CD4-positive, alpha-beta T cell treated with Interleukin-17A for 1 hour (primary cell): ENCODE results near the gene TCF7L2.

Experiments used
- DNase-seq: peaks from one replicate; pipeline ENCODE4 v3.0.0-alpha.2; 2020

TCF7L2 gene

DNA sequence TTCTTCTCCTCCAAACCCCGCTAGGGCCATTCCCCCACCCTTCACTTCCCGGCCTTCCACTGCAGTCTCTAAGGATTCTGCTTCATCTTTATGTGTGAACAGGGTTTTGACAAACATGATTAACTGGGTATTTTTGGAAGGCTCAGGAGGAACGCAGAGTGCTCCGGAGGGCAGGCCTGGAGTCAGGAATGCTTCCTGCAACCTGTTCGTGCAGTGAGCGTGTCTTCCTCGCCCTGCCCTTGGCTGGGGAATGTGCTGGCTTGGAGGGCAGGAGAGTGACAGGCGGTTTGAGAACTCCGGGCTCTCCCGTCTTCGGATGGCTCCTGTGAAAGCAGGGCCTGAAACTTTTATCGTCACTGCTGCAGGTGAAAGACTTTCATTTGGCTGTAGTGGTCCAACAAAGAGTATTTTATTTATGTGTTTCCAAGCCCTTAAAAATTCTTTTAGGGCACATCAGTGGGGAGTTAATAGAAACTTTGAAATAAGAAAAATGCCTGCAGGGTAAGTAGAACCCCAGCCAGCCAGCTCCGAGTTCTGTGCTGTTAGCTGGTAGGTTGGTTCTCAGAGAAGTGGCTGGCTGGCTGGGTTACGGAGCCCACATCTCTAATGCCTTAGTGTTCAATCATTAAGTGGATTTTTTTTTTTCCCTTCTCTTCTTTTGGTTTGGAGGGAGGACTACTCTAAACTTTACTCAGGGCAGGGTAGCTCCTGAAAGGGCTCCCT, 51.0 kb downstream of the TCF7L2 start:
- DNase-seq, result no peak

DNA sequence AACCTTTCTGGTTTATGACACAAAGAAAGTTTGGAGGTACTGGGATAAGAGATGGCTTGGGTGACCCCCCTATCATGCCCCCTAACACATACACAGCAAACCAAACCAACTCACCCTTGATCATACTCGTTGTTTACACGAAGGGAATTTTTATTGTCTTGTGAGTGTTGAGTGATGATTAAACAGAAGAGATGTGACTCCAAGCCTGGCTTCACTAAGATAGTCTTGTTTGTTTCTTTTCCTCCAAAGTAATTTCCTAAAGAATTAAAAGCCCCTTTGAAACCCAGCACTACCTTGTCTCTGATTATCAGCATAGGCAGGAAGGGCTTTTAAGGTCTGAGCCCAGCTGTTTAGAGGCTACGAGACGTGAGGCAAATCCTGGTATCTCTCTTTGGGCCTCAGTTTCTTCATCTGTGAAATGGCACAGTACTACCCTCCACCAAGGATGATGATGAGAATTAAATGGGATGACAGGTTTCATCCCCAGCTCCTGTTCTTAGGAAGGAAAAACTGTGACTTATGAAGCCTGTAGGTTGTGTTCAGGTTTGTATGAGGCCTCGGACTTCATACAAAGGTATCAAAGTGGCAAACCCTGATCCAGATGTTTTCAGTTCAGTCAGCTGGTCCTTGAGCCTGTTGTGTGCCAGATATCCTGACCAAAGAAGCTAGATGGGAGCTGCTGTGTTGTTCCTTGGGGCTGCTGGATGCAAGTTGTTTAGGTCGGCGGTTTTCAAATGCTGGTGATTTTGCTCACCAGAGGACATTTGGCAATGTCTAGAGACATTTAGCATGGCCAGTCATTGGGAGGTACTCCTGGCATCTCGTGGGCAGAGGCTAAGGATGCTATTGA, 51.8 kb downstream of the TCF7L2 start:
- no peak for DNase-seq

DNA sequence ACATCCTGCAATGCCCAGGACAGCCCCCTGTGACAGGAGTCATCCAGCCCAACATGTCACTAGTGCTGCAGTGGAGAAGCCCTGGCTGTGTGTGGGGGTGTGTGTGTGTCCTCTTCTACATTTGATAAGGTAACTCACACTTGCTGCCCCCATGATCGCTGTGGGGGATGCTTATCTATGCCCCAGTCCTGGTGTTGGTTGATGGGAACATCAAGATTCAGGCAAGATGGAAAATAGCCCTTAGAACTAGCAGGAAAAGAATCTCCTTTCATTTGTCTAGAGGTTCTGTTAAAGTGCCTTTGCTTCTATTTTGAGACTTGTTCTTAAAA, 52.4 kb downstream of the TCF7L2 start:
- no peak for DNase-seq

DNA sequence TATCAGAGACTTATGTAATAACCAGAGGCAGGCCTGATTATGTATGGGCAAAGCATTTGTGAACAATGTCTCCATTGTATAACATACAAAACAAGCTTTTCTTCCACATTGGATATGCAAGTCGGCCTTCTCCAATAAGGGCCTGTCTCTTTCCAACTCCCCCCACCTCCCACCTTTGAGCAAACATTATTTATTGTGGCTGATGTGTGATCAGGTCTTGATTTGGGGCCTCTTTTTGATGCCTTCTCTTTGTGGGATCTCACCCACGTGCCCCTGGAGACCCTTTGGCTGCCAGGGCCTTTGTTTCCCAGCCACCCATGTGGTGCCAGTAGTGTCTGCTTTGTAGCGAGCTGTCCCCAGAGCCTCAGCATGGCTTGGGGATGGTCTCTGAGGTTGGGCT, 53.0 kb downstream of the TCF7L2 start:
- no peak for DNase-seq

DNA sequence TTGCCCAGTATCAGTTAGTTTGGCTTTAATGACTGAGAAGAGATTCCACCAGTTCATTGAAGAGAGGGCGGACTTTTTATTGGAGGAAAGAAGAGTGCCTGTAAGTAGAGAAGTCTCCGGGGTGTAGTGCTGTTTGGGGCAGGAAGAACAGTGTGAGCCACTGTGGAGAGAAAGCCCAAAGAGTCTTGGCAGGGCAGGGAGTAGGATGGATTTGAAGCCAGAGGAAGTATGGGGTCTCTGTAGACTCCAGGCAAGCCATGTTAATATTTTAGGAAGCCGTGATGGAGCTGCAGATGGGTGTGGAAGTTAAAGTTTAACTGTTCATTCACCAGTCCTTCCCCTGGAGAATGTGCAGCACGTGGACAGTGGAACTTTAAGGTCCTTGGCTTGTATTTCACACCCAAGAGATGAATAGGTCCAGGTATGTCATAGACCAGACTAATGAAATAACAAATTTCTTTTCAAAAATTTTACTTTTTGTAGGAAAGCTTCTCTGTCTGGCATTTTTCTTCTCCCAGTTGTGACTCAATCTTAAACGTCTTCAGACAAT, 54.1 kb downstream of the TCF7L2 start:
- no peak for DNase-seq

DNA sequence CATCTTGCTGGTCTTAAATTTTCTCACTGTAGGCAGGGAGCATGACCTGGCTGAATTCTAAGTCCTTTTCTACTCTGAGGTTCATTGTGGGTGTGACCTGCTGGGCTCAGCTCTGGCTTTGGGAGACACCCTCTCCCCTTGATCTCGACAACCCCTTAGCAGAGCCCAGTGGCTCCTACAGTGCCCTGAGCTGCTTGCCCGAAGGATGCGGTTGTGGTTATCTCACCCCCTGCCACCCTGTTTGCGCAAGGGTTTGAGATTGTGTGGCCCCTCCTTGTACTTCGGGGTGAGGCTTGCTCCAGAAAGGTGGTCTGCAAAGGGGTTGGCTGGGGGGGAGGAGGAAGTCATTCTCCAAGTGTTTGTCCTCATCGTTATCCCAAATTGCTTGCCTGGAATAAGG, 55.3 kb downstream of the TCF7L2 start:
- peak; percentile 11 for DNase-seq

DNA sequence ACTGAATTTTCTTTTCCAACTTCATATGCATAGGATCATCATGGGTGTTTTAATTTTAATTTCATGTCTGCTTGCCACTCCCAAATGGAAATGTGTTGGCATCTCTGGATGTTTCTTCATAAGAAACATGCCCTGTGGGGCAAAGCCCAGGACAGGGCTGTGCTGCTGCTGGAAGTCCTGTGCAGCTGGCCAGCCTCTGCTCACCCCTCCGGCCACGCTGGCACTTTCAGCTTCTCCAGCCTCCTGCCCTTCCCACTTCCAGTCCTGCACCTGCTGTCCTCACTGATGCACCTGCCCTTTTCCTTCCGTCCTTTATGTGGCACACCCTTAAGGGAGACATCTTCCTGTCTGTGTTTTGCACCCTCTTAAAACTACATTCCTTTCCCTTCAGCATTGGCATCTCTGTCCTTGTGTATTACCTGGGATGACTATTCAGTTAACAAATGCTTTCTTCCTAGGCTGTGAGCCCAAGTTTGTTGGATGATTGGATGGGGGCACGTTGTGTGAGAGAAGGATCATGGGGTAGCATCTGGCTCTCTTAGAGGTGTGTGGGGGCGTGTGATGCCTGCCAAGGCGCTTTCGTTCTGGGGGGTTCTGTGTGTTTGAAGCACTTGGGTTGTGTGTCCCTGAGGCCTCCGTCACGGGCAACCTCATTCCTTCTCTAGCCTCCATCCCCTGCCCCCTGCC, 56.8 kb downstream of the TCF7L2 start:
- DNase-seq, result no peak

DNA sequence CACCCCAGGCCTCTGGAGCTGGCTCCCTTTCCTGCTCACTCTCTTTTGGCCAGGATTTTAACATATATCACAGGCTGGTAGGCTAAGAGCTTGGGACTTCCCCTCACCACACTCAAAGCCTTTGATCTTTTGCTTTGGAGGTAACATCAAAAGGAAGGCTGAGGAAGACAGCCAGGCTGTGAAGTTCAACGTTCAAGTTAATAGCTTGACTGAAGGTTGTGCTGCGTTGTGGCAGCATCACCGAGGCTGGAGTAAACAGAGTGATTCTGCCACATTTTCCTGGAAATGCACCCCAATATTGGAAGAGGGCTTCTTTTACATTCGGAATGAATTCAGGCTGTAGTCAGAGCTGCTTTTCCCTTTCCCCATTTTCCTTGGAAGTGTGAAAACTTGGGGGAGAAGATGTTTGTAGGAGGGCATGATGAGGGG, 57.3 kb downstream of the TCF7L2 start:
- peak; percentile 73 for DNase-seq

DNA sequence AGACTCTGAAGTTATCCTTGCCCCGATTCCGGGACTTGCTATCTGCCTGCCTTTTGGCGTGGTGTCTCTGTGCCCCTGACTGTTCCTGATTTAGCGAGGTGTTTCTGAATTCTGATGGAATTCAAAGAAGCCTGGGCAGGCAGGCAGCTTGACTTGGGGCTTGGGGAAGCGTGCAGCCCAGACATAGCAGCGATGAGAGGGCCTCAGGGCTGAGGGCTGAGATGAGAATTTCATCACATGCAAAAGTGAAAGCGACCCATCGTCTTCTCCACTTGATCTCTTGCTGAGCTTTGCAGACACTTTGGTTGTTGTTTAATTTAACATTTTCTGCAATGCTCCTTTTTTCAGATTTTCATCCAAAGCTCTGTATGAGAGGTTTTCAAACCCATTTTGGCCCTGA, 57.8 kb downstream of the TCF7L2 start:
- DNase-seq, result no peak

DNA sequence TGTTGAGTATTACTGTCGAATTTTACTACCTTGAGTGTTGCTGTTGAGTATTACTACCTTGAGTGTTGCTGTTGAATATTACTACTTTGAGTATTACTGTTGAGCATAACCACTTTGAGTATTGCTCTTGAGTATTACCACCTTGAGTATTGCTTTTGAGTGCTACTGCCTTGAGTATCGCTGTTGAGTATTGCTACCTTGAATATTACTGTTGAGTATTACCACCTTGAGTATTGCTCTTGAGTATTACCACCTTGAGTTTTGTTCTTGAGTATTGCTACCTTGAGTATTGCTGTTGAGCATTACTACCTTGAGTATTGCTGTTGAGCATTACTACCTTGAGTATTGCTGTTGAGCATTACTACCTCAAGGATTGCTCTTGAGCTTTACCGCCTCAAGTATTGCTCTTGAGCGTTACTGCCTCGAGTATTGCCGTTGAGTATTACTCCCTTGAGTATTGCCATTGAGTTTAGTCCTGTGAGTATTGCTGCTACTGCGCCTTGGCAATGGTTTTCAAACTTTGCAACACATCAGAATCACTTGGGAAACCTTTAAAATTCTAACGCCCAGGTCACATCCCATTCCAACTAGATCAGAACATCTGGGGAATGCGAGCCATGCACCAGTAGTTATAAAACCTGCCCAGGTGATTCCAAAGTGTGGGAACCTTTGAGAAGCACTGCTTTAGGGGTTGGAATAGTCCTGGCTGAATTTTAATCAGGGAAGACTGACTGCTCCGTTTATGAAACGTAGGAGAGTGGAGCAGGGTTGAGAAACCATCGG, 61.7 kb downstream of the TCF7L2 start:
- no peak for DNase-seq

DNA sequence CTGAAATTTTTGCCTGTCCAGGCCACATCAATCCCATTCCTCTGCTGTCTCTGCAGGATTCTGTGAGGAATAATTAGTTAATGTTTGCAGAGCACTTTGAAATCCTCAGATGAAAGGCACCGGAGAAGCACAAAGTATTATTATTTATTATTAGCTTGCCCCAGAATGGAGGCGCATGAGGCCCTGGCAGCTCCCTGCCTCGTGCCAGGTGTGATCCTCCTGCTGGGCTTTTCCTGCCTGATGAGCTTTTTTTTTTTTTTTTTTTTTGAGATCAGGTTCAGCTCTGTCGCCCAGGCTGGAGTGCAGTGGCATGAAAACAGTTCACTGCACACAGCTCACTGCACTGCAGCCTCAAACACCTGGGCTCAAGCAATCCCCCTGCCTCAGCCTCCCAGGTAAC, 65.2 kb downstream of the TCF7L2 start:
- no peak for DNase-seq

DNA sequence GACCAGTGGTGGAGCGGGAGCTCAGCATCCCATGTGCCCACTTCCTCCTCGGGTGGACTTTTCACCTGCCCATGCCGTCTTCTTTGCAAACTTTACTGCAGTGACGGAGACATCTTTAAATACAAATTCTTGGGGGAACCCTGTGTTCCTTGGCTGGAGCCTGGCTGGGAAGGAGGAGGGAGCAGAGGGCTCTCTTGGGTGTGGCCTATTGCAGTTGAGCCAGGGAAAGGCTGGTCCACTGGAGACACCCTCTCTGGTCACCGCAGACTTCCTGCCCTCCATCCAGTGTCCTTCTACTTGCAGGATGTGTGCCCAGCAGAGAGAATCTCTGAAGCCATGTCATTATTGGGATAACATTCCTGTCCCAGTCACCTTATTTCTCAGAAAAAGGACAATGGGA, 67.3 kb downstream of the TCF7L2 start:
- no peak for DNase-seq

DNA sequence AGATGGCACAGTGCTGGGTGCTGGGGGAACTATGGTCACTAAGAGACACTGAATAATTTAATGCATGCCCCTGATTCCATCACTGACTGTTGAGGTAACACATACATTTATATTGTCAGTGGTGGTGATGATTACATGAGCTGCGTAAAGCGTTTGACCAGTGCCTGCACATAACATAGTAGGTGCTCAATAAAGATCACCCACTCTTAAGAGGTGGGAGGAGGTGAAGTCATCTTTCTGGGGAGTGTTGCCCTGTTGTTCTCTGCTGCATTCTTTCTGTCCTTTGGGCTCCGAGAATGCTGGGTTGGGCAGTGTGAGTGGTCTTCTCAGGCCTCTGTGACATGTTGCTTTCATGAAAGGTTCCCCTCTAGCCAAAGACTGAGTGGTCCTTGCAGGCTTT, 68.0 kb downstream of the TCF7L2 start:
- DNase-seq, result no peak

DNA sequence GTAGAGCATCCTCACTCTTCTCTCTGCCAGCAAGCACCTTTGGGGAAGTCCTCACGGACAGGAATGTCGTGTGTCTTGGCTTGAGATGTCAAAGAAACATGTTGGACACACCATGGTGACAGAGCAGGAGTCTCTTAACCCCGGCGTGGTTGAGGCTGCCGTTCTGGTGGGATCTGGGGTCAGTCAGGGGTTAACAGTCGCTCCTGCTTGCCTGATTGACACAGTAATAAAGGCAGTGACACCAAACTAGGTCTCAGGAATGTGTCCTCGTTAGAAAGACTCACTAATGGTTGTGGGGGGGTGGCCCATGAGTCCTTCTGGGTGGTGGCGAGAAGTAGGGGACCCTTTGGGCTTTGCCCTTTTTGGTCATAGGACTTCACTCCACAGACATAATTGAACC, 69.0 kb downstream of the TCF7L2 start:
- DNase-seq, result no peak

DNA sequence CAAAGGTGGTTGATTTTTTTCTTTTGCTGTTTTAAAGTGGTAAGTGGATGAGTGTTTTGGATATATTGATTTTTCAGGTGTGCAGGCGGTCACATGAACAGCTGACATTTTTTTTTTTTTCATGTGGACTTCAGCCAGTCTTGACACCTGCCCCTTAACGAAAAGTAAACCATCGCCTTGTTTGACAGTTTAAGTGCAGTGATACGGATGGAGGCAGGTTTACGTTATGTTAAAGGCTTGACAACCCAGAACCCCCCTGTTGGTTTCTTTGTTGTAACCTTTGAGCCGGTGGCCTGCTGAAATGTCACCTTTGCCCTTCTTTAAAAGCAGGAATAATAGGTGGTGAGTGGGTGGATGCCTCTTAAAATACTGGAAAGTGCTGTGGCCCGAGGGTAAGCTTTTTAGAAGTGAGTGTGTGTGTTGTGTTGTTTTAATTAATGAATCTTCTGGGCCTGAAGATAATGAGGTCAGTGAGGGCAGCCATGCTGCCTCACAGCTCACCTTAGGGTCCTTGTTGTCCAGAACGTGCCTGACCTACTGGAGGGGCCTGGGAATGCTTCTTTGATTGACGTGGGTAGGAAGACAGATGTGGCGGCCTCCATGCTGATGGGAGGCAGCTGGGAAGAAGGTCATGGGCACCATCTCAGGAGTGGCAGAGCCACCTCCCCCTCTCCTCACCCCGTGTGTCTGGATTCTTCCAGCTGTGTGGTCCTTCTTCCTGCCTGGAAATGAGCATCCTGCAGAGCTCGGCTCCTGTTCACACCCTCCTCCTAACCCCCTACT, 69.8 kb downstream of the TCF7L2 start:
- DNase-seq, result no peak

DNA sequence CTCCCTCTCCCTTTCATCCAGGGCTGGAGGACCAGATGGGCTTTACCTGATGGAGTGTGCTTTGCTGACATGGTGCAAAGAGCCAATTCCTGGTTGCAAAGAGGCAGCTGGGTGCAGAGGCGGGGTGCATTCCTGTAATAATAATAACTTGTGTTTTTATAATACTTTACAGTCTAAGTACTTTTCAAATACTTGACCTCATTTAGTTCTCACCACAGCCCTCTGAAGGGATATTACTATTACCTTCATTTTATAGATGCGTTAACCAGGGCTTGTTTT, 70.4 kb downstream of the TCF7L2 start:
- no peak for DNase-seq

DNA sequence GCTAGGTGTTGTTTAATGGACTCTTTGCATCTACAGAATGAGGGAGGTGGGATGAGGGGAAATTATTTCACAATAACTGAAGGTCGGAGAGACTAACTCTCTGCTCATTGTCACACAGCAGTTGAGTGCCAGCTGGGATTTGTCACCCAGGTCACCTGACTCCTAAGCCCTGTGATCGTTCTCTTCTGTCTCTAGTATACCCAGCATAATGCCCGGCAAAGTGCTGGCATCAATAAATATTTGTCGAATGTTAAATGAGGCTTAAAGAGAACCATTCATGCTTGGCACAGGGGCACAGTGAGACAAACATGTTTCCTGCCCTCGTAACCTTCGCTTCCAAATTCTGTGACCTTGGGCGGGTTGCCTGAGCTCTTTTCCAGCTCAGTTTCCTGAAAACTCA, 70.8 kb downstream of the TCF7L2 start:
- no peak for DNase-seq

DNA sequence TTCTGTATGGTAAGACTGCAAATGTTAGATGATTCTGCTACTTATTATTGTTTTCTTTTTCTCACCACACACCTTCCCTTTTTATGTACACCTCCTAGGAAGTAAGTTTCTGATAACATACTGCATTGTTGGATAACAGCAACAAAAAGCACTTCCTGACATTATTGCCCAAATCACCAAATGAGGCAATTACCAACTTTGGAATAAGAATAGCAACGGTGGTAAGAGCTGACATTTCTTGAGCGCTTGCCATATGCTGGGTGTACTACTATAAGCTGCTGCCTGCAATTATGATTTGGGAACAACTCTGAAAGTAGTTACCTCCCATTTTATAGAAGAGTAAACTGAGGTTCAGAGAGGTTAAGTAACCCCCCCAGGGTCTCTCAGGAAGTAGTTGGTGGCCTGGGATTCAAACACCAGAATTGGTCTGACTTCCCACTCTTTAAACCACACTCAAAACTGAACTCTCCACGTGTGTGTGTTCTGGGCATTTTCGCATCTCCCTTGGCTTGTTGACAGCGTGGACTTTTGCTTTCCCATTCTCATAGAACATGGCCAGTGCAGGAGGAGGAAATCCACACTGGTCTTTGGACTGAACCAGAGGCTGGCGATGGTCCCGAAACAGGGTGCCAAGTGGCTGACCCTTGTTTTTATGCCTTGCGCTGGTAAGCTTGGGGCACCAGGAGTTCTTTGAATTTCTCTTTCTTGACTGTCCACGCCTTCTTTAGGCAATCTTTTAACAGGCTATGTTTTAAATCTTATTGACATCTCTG, 71.4 kb downstream of the TCF7L2 start:
- DNase-seq, result no peak

DNA sequence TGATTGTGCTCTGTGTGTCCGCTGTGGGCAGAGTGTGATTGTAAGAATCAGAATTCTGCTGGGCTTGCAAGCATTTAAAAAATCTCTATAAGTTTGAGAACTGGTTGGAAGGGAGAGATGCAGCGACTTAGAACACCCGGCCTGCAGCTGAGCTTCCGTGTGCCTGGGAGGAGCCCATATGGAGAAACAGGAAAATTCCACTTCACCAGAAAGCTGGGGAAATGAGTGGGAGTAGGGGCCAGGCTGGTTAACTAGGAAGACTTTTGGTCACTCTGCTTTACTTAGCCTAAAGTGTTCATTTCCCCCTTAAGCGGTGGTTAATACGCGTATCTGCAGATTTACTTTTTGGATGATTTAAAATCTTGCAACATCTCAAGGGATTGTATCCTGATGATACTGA, 72.2 kb downstream of the TCF7L2 start:
- no peak for DNase-seq

DNA sequence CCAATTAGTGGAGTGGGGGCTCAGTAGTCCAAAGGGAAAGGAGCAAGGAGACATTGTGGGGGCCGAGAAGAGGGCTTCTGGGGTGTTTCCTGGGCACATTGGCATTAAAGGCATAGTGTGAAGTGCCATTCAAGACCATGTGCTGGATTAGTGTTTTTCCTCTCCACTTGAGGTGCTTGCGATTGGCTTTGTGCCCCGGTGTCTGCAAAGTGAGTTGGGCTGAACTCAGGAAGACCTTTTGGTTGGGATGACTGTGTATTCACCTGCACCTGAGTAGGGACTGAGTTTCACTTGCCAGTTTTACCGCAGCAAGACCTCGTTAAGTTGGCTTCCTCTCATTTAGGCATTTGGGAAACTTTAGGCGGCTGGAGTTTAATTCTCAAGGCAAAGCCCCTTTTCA, 73.0 kb downstream of the TCF7L2 start:
- DNase-seq, result no peak

DNA sequence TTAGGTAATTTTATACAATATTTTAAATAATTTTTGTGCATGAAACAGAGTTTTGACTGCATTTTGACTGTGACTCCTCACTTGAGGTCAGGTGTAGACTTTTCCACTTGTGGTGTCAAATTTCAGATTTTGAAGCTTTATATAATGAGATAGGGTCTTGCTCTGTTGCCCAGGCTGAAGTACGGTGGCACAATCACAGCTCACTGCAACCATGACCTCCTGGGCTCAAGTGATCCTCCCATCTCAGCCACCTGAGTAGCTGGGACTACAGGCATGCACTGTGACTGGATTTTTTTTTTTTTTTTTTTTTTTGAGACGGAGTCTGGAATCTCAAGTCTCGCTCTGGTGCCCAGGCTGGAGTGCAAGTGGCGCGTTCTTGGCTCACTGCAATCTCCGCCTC, 74.9 kb downstream of the TCF7L2 start:
- DNase-seq, result no peak

DNA sequence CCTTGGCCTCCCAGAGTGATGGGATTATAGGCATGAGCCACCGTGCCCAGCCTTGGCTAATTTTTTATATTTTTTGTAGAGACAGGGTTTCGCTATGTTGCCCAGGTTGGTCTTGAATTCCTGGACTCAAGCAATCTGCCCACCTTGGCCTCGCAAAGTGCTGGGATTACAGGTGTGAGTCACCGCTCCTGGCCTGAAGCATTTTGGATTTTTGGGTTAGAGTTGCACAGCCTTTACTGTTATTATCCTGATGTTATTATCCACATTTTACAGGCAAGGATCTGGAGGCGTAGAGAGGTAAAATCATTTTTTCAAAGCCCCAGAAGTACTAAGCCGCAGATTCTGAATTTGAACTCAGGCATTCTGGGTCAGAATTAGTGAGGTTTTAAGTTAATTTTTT, 75.4 kb downstream of the TCF7L2 start:
- DNase-seq, result no peak
